Measurements from ENCODE around the gene SPX.

DNA sequence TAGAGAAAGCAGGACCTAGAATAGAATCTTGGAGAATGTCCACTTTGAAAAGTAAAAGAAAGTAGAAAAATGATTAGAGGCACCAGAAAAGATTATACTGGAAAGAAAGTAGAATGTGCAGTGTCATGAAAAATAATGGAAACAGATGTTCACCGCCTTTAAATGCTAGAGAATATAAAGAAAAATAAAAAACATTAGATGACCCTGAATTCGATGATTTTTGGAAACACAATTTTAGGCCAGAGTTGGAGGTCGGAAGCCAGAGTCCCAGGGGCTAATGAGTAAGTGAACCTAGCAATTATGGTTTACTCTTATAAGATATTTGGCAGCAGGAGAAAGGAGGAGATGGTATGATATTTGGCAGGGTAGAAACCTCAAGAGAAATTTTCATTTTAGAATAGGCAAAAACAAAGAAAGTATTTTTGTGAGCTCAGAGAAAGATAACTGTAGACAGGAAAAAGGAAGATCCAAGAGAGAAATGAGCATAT, 40.9 kb downstream of the SPX start:
- TF ChIP-seq, protein P1, sequence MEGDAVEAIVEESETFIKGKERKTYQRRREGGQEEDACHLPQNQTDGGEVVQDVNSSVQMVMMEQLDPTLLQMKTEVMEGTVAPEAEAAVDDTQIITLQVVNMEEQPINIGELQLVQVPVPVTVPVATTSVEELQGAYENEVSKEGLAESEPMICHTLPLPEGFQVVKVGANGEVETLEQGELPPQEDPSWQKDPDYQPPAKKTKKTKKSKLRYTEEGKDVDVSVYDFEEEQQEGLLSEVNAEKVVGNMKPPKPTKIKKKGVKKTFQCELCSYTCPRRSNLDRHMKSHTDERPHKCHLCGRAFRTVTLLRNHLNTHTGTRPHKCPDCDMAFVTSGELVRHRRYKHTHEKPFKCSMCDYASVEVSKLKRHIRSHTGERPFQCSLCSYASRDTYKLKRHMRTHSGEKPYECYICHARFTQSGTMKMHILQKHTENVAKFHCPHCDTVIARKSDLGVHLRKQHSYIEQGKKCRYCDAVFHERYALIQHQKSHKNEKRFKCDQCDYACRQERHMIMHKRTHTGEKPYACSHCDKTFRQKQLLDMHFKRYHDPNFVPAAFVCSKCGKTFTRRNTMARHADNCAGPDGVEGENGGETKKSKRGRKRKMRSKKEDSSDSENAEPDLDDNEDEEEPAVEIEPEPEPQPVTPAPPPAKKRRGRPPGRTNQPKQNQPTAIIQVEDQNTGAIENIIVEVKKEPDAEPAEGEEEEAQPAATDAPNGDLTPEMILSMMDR (IDR thresholded peaks at IDR 0.05) = no peak
- TF ChIP-seq POLR2A (IDR thresholded peaks at IDR 0.05) = no peak

Measured in tibial nerve (tissue), 3 donors.